ENCODE results near the gene TMEM132E. TPM values are rescaled to one million over a fixed set of nuclear protein-coding genes. Genes with fewer than 3 reads are reported as not detected.

TMEM132E gene, protein sequence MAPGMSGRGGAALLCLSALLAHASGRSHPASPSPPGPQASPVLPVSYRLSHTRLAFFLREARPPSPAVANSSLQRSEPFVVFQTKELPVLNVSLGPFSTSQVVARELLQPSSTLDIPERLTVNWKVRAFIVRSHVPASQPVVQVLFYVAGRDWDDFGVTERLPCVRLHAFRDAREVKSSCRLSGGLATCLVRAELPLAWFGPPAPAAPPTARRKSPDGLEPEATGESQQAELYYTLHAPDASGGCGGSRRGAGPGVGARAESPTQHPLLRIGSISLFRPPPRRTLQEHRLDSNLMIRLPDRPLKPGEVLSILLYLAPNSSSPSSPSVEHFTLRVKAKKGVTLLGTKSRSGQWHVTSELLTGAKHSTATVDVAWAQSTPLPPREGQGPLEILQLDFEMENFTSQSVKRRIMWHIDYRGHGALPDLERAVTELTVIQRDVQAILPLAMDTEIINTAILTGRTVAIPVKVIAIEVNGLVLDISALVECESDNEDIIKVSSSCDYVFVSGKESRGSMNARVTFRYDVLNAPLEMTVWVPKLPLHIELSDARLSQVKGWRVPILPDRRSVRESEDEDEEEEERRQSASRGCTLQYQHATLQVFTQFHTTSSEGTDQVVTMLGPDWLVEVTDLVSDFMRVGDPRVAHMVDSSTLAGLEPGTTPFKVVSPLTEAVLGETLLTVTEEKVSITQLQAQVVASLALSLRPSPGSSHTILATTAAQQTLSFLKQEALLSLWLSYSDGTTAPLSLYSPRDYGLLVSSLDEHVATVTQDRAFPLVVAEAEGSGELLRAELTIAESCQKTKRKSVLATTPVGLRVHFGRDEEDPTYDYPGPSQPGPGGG (N-terminal part only)
- total RNA-seq: under 1 TPM in 2 of 3 donors, not detected in 1; 0.05 to 0.08 TPM
- total RNA-seq (2013): 0.18 TPM

DNA sequence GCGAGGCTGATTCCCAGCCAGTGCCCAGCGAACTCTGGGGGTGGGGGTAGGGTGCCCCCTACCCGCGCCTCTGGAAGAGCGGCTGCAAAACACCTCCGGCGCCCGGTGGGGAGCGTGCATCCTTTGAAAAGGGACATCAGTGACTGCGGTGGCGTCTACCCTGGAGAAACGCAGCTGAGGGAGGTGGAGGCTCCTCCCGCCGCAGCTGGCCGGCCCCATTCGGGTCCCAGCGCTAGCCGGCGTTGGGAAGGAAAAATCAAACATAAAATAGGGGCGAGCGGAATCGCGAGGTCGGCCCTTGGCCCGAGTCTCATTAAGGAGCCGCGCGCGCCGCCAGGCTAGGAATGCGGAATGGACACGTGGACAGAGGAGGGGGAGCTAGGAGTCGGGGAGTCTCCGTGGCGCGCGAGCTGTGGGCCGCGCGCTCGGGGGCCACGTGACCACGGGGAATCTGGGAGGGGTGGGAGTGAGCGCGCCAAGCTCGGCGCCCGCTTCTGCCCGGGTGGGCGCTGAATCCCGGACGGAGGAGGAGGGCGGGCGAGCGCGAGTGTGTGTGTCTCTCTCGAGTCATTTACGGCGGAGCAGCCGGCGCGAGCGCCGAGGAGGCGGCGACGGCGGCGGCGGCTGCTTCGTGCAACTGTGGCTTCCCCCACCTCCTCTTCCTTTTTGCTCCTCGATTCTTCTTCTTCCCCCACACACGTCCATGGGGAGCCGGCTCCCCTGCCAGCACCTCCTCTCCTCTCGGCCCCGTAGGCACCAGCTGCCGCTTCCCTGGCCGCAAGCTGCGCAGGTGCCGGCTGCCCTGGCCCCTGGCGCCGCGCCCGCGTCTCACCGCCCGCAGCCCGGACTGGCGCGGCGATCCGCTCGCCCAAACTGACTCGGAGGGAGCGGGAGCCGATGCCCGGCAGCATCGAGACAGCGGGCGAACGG is at the start of gene TMEM132E:
TSS of gene TMEM132E (plus strand) at position 566 of the 930 bp plus-strand sequence. CDS start 1,495 bp downstream, outside the sequence.
- peaks cover 0 to 12% of the 10 kb centered on the region in 2 donors for H3K4me1 Mint-ChIP-seq
- Histone ChIP-seq H3K4me1 (ENCODE audit: control insufficient read depth, insufficient read depth, low read length) (peaks cover 24% of the 10 kb centered on the region), H3K36me3 (ENCODE audit: control insufficient read depth, insufficient read depth, low read length) (no peaks in the 10 kb centered on the region), H3K4me3 (ENCODE audit: low read length) (no peak within 1 kb of the TSS), H3K27ac (ENCODE audit: low read length) (no peak within 1 kb of the TSS), H3K27me3 (ENCODE audit: control insufficient read depth, insufficient read depth, low read length) (peaks cover 46% of the 10 kb centered on the region), H3K9me3 (ENCODE audit: control insufficient read depth, insufficient read depth, low read length) (no peaks in the 10 kb centered on the region)
- TF ChIP-seq, protein P1, sequence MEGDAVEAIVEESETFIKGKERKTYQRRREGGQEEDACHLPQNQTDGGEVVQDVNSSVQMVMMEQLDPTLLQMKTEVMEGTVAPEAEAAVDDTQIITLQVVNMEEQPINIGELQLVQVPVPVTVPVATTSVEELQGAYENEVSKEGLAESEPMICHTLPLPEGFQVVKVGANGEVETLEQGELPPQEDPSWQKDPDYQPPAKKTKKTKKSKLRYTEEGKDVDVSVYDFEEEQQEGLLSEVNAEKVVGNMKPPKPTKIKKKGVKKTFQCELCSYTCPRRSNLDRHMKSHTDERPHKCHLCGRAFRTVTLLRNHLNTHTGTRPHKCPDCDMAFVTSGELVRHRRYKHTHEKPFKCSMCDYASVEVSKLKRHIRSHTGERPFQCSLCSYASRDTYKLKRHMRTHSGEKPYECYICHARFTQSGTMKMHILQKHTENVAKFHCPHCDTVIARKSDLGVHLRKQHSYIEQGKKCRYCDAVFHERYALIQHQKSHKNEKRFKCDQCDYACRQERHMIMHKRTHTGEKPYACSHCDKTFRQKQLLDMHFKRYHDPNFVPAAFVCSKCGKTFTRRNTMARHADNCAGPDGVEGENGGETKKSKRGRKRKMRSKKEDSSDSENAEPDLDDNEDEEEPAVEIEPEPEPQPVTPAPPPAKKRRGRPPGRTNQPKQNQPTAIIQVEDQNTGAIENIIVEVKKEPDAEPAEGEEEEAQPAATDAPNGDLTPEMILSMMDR (IDR thresholded peaks at IDR 0.05): no peak
- H3K36me3 Mint-ChIP-seq: no peaks in the 10 kb centered on the region
- peak in 1 of 3 donors; percentile 24 for ATAC-seq
- no peaks in the 10 kb centered on the region for H3K9me3 Mint-ChIP-seq
- WGBS (ENCODE audit: insufficient coverage): 1% methylated on average over 101 of the region's 101 CpGs
- H3K27me3 Mint-ChIP-seq (ENCODE audit: low read depth in 2 of 2): peaks cover 59 to 61% of the 10 kb centered on the region in 2 donors
- no peak within 1 kb of the TSS for H3K27ac Mint-ChIP-seq
- DNase-seq: no peak
- H3K4me3 Mint-ChIP-seq: peak within 1 kb of the TSS; percentile 73
- intact Hi-C loops (cut with micrococcal nuclease): no loop called here

DNA sequence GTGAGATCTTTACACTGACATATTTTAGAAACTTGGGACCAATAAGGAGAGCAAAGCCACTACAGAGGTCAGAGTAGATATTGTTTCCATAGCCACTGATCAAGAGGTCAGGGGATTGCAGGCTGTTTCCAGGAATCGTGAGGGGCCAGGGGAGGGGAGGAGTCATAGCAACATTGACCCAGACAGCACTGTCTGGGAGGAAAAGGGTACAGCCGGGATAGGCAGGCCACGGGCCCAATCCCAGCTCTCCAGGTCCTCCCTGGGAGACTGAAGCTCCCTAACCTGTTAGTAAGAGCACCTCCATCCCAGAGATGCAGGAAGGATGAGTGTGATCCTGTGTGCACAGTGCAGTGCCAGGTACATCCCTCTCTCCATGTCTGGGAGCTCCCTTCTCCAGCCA is 48.5 kb upstream of the TMEM132E start:
- H3K4me1 Mint-ChIP-seq: no peaks in the 10 kb centered on the region
- Histone ChIP-seq H3K27me3 (ENCODE audit: control insufficient read depth, insufficient read depth, low read length) (peaks cover 2% of the 10 kb centered on the region), H3K4me1 (ENCODE audit: control insufficient read depth, insufficient read depth, low read length) (no peaks in the 10 kb centered on the region), H3K36me3 (ENCODE audit: control insufficient read depth, insufficient read depth, low read length) (no peaks in the 10 kb centered on the region), H3K27ac (ENCODE audit: low read length) (no peak overlapping the region), H3K4me3 (ENCODE audit: low read length) (no peak overlapping the region), H3K9me3 (ENCODE audit: control insufficient read depth, insufficient read depth, low read length) (no peaks in the 10 kb centered on the region)
- ATAC-seq: no peak
- no peaks in the 10 kb centered on the region for H3K36me3 Mint-ChIP-seq
- H3K27me3 Mint-ChIP-seq (ENCODE audit: low read depth in 2 of 2): peaks cover 26 to 65% of the 10 kb centered on the region in 2 donors
- TF ChIP-seq, protein P1 (IDR thresholded peaks at IDR 0.05): no peak
- no peak overlapping the region for H3K27ac Mint-ChIP-seq
- intact Hi-C loops (cut with micrococcal nuclease): no loop called here
- no peak overlapping the region for H3K4me3 Mint-ChIP-seq
- WGBS (ENCODE audit: insufficient coverage): 61% methylated on average over 3 of the region's 3 CpGs
- no peaks in the 10 kb centered on the region for H3K9me3 Mint-ChIP-seq
- DNase-seq: no peak

DNA sequence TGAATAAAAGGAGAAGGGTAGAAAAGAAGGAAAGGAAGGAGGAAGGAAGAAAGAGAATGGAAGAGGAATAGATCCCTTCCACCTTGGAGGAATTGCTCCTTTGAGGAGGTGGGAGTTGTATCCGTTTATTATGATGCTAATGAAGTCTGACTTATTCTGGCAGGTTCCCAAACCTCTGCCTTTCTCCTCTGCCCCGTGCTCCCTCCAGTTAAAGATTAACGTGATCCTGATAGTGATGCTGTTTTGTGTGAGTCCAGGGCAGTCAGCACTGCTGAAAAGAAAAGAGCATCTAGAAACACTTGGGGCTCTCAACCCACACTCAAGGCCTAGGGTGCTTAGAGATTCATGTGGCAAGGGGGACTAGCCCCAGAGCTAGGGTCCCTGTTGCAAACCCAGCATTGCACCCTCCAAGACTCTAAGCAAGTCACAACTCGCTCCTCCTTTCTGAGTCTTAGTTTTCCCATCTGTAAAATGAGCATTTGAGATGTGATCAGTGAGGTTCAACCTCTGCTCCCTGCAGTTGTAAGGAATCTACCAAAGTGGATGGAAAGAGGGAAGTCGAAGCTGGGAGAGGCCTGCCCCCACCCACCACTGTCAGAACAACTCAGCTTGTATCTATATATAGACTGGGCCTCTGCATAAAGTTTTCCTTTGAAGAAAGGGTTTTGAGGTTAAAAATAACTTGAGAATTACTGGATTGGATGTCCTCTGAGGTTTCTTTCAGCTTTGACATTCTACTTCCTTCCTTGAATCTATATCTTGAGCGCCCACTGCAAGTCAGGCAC is 46.9 kb upstream of the TMEM132E start:
- Histone ChIP-seq H3K4me3 (ENCODE audit: low read length) (no peak overlapping the region), H3K36me3 (ENCODE audit: control insufficient read depth, insufficient read depth, low read length) (no peaks in the 10 kb centered on the region), H3K9me3 (ENCODE audit: control insufficient read depth, insufficient read depth, low read length) (no peaks in the 10 kb centered on the region), H3K27me3 (ENCODE audit: control insufficient read depth, insufficient read depth, low read length) (peaks cover 5% of the 10 kb centered on the region), H3K4me1 (ENCODE audit: control insufficient read depth, insufficient read depth, low read length) (no peaks in the 10 kb centered on the region), H3K27ac (ENCODE audit: low read length) (no peak overlapping the region)
- H3K4me1 Mint-ChIP-seq: no peaks in the 10 kb centered on the region
- no peak for DNase-seq
- no peaks in the 10 kb centered on the region for H3K36me3 Mint-ChIP-seq
- intact Hi-C loops (cut with micrococcal nuclease): no loop called here
- WGBS (ENCODE audit: insufficient coverage): 69% methylated on average over 5 of the region's 6 CpGs
- H3K4me3 Mint-ChIP-seq: no peak overlapping the region
- no peak overlapping the region for H3K27ac Mint-ChIP-seq
- H3K9me3 Mint-ChIP-seq: no peaks in the 10 kb centered on the region
- ATAC-seq: no peak
- TF ChIP-seq, protein P1 (IDR thresholded peaks at IDR 0.05): no peak
- peaks cover 27 to 72% of the 10 kb centered on the region in 2 donors for H3K27me3 Mint-ChIP-seq (ENCODE audit: low read depth in 2 of 2)
